Neuronal stem cell (in vitro differentiated cells): Measurements from ENCODE around the gene PICK1.

Experiments
- DNase-seq: peaks from one replicate; pipeline ENCODE4 v3.0.0-alpha.2; 2013; ENCODE audit warnings: low spot score
- H2AFZ ChIP-seq: one replicate; pipeline ENCODE4 v1.6.1; 2013; ENCODE audit warnings: mild to moderate bottlenecking, low read length, inconsistent platforms
- H2AK5ac ChIP-seq: 2 replicates; pipeline ENCODE4 v1.6.1; 2013; ENCODE audit warnings: low read depth, mild to moderate bottlenecking, inconsistent platforms, low read length, moderate library complexity, mixed read lengths
- H2BK120ac ChIP-seq: 2 replicates; pipeline ENCODE4 v1.6.1; 2013; ENCODE audit warnings: low read depth, mild to moderate bottlenecking, inconsistent platforms, low read length, moderate library complexity, mixed read lengths
- H2BK12ac ChIP-seq: one replicate; pipeline ENCODE4 v1.6.1; 2013; ENCODE audit warnings: low read length, inconsistent platforms
- H2BK15ac ChIP-seq: 2 replicates; pipeline ENCODE4 v1.6.1; 2013; ENCODE audit warnings: mild to moderate bottlenecking, low read length, inconsistent platforms, mixed read lengths
- H2BK5ac ChIP-seq: one replicate; pipeline ENCODE4 v1.6.1; 2013; ENCODE audit warnings: inconsistent platforms, mild to moderate bottlenecking, low read length, moderate library complexity
- H3K14ac ChIP-seq: one replicate; pipeline ENCODE4 v1.6.1; 2013; ENCODE audit warnings: low read length, inconsistent platforms
- H3K18ac ChIP-seq: 2 replicates; pipeline ENCODE4 v1.6.1; 2013; ENCODE audit warnings: low read length, inconsistent platforms
- H3K23ac ChIP-seq: 2 replicates; pipeline ENCODE4 v1.6.1; 2013; ENCODE audit warnings: low read depth, mild to moderate bottlenecking, mixed read lengths, low read length, inconsistent platforms; ENCODE audit not compliant: poor library complexity
- H3K27ac ChIP-seq: replicated peaks from 3 replicates; pipeline ENCODE4 v1.5.1; 2013; ENCODE audit warnings: low read length, inconsistent platforms
- H3K27me3 ChIP-seq, 3 experiments: 2 replicates each; pipeline ENCODE4 v1.6.1; 2013; ENCODE audit warnings: low read length in 3 of 3, mild to moderate bottlenecking in 2 of 3, inconsistent platforms in 1 of 3, low read depth in 1 of 3, mixed read lengths in 1 of 3, moderate library complexity in 1 of 3; ENCODE audit not compliant: control insufficient read depth in 3 of 3, insufficient read depth in 3 of 3
- H3K36me3 ChIP-seq, 2 donors: replicated peaks in 1 of 2; 2 replicates each; pipeline ENCODE4 v1.6.1; 2013; ENCODE audit warnings: low read length in 2 of 2; ENCODE audit not compliant: control insufficient read depth in 2 of 2, insufficient read depth in 2 of 2
- H3K4ac ChIP-seq: 2 replicates; pipeline ENCODE4 v1.6.1; 2013; ENCODE audit warnings: inconsistent platforms, mild to moderate bottlenecking, low read length, moderate library complexity
- H3K4me1 ChIP-seq, 2 donors: 1 replicate in 1 of 2; 2 replicates in 1 of 2; pipeline ENCODE4 v1.6.1; 2013; ENCODE audit warnings: low read length in 2 of 2, low read depth in 1 of 2; ENCODE audit not compliant: control insufficient read depth in 2 of 2, insufficient read depth in 1 of 2
- H3K4me2 ChIP-seq: one replicate; pipeline ENCODE4 v1.6.1; 2013; ENCODE audit warnings: mild to moderate bottlenecking, low read length, inconsistent platforms; ENCODE audit not compliant: insufficient read depth, poor library complexity, severe bottlenecking
- H3K4me3 ChIP-seq, 2 donors: 2 replicates each; pipeline ENCODE4 v1.5.1; 2013; ENCODE audit warnings: low read length in 2 of 2, mild to moderate bottlenecking in 2 of 2, inconsistent platforms in 1 of 2, moderate library complexity in 1 of 2
- H3K79me1 ChIP-seq: one replicate; pipeline ENCODE4 v1.6.1; 2013; ENCODE audit warnings: low read depth, mild to moderate bottlenecking, inconsistent platforms, low read length, moderate library complexity
- H3K9ac ChIP-seq: one replicate; pipeline ENCODE4 v1.6.1; 2013; ENCODE audit warnings: mild to moderate bottlenecking, low read depth, low read length, inconsistent platforms; ENCODE audit not compliant: poor library complexity
- H3K9me3 ChIP-seq, 2 donors: replicated peaks in 1 of 2; 2 replicates each; pipeline versions ENCODE3 to v1.6.1; 2013; ENCODE audit warnings: low read length in 2 of 2, mild to moderate bottlenecking in 2 of 2, inconsistent platforms in 1 of 2, low read depth in 1 of 2, mixed read lengths in 1 of 2, moderate library complexity in 1 of 2; ENCODE audit not compliant: control insufficient read depth in 2 of 2, insufficient read depth in 1 of 2
- H4K8ac ChIP-seq: one replicate; pipeline ENCODE4 v1.6.1; 2013; ENCODE audit warnings: low read depth, mild to moderate bottlenecking, inconsistent platforms, low read length, moderate library complexity
- H4K91ac ChIP-seq: one replicate; pipeline ENCODE4 v1.6.1; 2013; ENCODE audit warnings: low read length, low read depth, mild to moderate bottlenecking, inconsistent platforms; ENCODE audit not compliant: poor library complexity
- WGBS, 2 donors: extraction: QIAGEN DNeasy Blood & Tissue Kit; methylation state at CpG; one replicate each; pipeline ENCODE4 v1.1.7; 2013; ENCODE audit warnings: missing lambda C conversion rate in 2 of 2, mixed read lengths in 1 of 2; ENCODE audit not compliant: insufficient read length in 2 of 2, insufficient replicate concordance in 1 of 2; ENCODE audit errors: extremely low coverage in 2 of 2; 5-methylcytosine and 5-hydroxymethylcytosine counted together

PICK1 gene

DNA sequence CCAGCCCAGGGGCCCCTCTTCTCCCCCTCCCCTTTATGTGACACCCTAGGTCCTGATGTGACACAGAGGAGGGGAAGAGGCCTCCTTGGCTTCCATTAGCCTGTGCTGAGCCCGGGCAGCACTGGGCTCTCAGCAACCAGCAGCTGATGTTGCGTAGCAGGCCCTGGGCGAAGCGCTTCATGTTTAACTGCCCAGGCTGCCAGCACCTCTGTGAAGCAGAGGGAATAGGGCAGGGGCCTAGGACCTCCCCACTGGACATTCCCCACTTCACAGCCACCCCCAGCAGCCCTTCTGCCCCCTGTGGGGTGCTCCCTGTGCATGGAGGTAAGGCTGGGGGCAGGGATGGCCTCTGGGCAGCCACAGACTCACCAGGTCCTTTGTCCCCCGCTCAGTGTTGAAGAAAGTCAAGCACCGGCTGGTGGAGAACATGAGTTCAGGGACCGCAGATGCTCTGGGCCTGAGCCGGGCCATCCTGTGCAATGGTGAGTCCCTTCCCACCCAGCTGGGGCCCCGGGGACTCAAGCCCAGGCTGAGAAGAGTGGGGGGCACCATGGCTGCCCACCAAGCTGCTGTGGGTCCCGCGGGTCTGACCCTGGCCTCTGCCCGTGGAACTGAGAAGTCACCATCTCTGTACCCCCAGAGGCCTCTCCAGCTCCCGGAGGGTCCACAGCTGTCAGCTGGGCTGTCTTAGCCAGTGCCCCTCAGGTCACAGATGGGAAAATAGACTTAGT is 11.6 kb downstream of the PICK1 start:
- no peak for DNase-seq
- no peak overlapping the region for H3K4me3 ChIP-seq
- H4K8ac ChIP-seq: peak overlapping the region; percentile 59
- peak overlapping the region; percentile 53 for H2BK5ac ChIP-seq
- H3K23ac ChIP-seq: peak overlapping the region; percentile 68
- peaks cover 6 to 9% of the 10 kb centered on the region in 2 donors for H3K4me1 ChIP-seq
- H2BK120ac ChIP-seq: no peak overlapping the region
- H3K27me3 ChIP-seq: no peaks in the 10 kb centered on the region
- no peak overlapping the region for H2AFZ ChIP-seq
- H3K9me3 ChIP-seq: no peaks in the 10 kb centered on the region
- H3K18ac ChIP-seq: no peak overlapping the region
- H2BK12ac ChIP-seq: peak overlapping the region; percentile 58
- H4K91ac ChIP-seq: no peak overlapping the region
- peaks cover 1% of the 10 kb centered on the region for H3K79me1 ChIP-seq
- no peak overlapping the region for H3K4ac ChIP-seq
- H2AK5ac ChIP-seq: peak overlapping the region; percentile 92
- H3K27ac ChIP-seq: no peak overlapping the region
- no peak overlapping the region for H3K14ac ChIP-seq
- H2BK15ac ChIP-seq: peak overlapping the region; percentile 24
- H3K36me3 ChIP-seq: peaks cover 25 to 57% of the 10 kb centered on the region in 2 donors
- H3K9ac ChIP-seq: no peak overlapping the region
- no CpG with 5 or more reads among the region's 13 CpGs for WGBS, 2 donors
- no peak overlapping the region for H3K4me2 ChIP-seq

GRCh38 chr22:38069372-38070249 is 12.4 kb downstream of the PICK1 start:
- Histone ChIP-seq H3K27me3 (no peaks in the 10 kb centered on the region), H3K79me1 (peaks cover 1% of the 10 kb centered on the region), H3K23ac (peak overlapping the region; percentile 68), H3K18ac (peak overlapping the region; percentile 77), H2BK5ac (peak overlapping the region; percentile 32), H3K36me3 (peaks cover 26 to 60% of the 10 kb centered on the region in 2 donors), H2AK5ac (peak overlapping the region; percentile 92), H2BK120ac (no peak overlapping the region), H3K27ac (peak overlapping the region; percentile 17), H4K91ac (no peak overlapping the region), H3K9ac (peak overlapping the region; percentile 9), H3K4me3 (no peak overlapping the region), H2AFZ (no peak overlapping the region), H4K8ac (peak overlapping the region; percentile 59), H3K4ac (no peak overlapping the region), H3K4me2 (no peak overlapping the region), H3K14ac (no peak overlapping the region), H3K9me3 (no peaks in the 10 kb centered on the region), H2BK15ac (peak overlapping the region; percentile 24), H2BK12ac (no peak overlapping the region), H3K4me1 (peaks cover 6 to 9% of the 10 kb centered on the region in 2 donors)
- WGBS, 2 donors: no CpG with 5 or more reads among the region's 21 CpGs
- no peak for DNase-seq

DNA sequence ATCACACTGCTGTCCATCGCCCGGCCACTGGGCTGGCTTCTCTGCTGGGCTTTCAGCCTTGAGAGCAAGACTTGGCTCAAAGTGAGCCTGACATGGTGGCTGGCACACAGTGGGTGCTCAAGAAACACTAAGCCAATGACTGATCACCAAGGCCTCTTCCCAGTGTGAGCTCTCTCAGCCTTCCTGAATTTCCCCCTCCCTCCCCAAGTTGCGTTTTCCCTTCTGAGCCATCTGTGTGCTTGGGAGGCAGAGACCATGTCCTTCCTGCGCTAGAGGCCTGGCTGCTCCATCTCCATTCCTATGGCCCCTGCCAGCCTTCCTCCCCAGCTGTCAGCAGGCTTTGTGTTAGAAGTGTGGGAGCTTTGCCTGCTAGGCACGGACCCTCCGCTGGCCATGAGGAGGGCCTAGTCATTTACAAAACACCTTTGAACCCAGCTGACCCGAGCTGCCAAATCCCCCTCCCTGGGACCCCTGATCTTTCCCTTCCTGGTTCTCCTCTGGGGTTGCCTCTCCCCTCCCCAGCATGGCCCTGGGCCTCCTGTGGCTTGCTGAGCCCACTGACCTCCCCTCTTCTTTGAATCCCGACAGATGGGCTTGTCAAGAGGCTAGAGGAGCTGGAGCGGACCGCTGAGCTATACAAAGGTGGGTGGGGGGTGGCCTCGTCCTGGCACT is 13.2 kb downstream of the PICK1 start:
- Histone ChIP-seq H3K23ac (no peak overlapping the region), H3K4me3 (no peak overlapping the region), H3K9ac (peak overlapping the region; percentile 9), H3K27me3 (no peaks in the 10 kb centered on the region), H3K79me1 (peaks cover 1% of the 10 kb centered on the region), H3K14ac (peak overlapping the region; percentile 84), H3K9me3 (no peaks in the 10 kb centered on the region), H2AFZ (no peak overlapping the region), H3K4me1 (peaks cover 8 to 16% of the 10 kb centered on the region in 2 donors), H2AK5ac (peak overlapping the region; percentile 37), H3K27ac (peak overlapping the region; percentile 17), H3K4ac (no peak overlapping the region), H2BK15ac (no peak overlapping the region), H4K8ac (no peak overlapping the region), H2BK5ac (peak overlapping the region; percentile 32), H3K4me2 (no peak overlapping the region), H4K91ac (no peak overlapping the region), H3K18ac (peak overlapping the region; percentile 77), H2BK12ac (no peak overlapping the region), H3K36me3 (peaks cover 22 to 52% of the 10 kb centered on the region in 2 donors), H2BK120ac (no peak overlapping the region)
- DNase-seq: no peak
- no CpG with 5 or more reads among the region's 11 CpGs for WGBS, 2 donors
